Astrocyte (in vitro differentiated cells and primary cell): ENCODE results near the gene PRODH.

Experiments
- EZH2 ChIP-seq: IDR thresholded peaks from 2 replicates; pipeline ENCODE4 v1.6.1; 2012; ENCODE audit warnings: mild to moderate bottlenecking, low read length, inconsistent platforms; ENCODE audit not compliant: insufficient read depth
- TF ChIP-seq, protein P1 (sequence below): IDR thresholded peaks from 2 replicates; pipeline ENCODE4 v1.5.1; 2011; ENCODE audit warnings: low read depth, mild to moderate bottlenecking, inconsistent platforms, low read length, moderate library complexity; ENCODE audit not compliant: insufficient read depth

GRCh38 chr22:18979957-18980356, 43.9 kb upstream of the PRODH start:
- TF ChIP-seq, protein P1, sequence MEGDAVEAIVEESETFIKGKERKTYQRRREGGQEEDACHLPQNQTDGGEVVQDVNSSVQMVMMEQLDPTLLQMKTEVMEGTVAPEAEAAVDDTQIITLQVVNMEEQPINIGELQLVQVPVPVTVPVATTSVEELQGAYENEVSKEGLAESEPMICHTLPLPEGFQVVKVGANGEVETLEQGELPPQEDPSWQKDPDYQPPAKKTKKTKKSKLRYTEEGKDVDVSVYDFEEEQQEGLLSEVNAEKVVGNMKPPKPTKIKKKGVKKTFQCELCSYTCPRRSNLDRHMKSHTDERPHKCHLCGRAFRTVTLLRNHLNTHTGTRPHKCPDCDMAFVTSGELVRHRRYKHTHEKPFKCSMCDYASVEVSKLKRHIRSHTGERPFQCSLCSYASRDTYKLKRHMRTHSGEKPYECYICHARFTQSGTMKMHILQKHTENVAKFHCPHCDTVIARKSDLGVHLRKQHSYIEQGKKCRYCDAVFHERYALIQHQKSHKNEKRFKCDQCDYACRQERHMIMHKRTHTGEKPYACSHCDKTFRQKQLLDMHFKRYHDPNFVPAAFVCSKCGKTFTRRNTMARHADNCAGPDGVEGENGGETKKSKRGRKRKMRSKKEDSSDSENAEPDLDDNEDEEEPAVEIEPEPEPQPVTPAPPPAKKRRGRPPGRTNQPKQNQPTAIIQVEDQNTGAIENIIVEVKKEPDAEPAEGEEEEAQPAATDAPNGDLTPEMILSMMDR: no peak
- TF ChIP-seq EZH2: no peak
